CD14-positive monocyte (primary cell): ENCODE measurements around the gene SHROOM3. TPM values are rescaled to one million over a fixed set of nuclear protein-coding genes. Genes with fewer than 3 reads are reported as not detected.
A peak's percentile ranks its signal among the peaks of the same experiment; 100 is the strongest.

Experiments used
- DNase-seq, 3 donors: peaks; one replicate each; pipeline ENCODE4 v3.0.0-alpha.2; 2011 to 2022
- H2AFZ ChIP-seq: 2 replicates; pipeline ENCODE4 v1.6.0; 2012; ENCODE audit warnings: mild to moderate bottlenecking, low read depth, low read length, inconsistent platforms; ENCODE audit not compliant: insufficient read depth, poor library complexity, severe bottlenecking
- H3K27ac ChIP-seq, 2 donors: 1 replicate in 1 of 2; 2 replicates in 1 of 2; pipeline ENCODE4 v1.5.1; 2012 to 2013; ENCODE audit warnings: low read length in 2 of 2, control low read depth in 1 of 2, inconsistent platforms in 1 of 2, low read depth in 1 of 2, mild to moderate bottlenecking in 1 of 2
- H3K27me3 ChIP-seq, 2 donors: one replicate each; pipeline versions ENCODE4 v1.6.0 to v1.6.1; 2011 to 2013; ENCODE audit warnings: low read length in 2 of 2; ENCODE audit not compliant: control insufficient read depth in 2 of 2, insufficient read depth in 2 of 2
- H3K36me3 ChIP-seq, 2 donors: replicated peaks in 1 of 2; 1 replicate in 1 of 2; 2 replicates in 1 of 2; pipeline versions ENCODE4 v1.5.1 to v1.6.1; 2012 to 2013; ENCODE audit warnings: low read length in 2 of 2, control low read depth in 1 of 2, inconsistent platforms in 1 of 2, mild to moderate bottlenecking in 1 of 2; ENCODE audit not compliant: insufficient read depth in 2 of 2, control insufficient read depth in 1 of 2
- H3K4me1 ChIP-seq, 2 donors: 1 replicate in 1 of 2; 2 replicates in 1 of 2; pipeline versions ENCODE4 v1.5.1 to v1.6.1; 2012 to 2013; ENCODE audit warnings: low read length in 2 of 2, control low read depth in 1 of 2, inconsistent platforms in 1 of 2, mild to moderate bottlenecking in 1 of 2, moderate library complexity in 1 of 2; ENCODE audit not compliant: insufficient read depth in 2 of 2, control insufficient read depth in 1 of 2
- H3K4me2 ChIP-seq: replicated peaks from 2 replicates; pipeline ENCODE3; 2012; ENCODE audit warnings: low read length, moderate library complexity, mild to moderate bottlenecking; ENCODE audit not compliant: poor library complexity, severe bottlenecking; ENCODE audit errors: extremely low read depth
- H3K4me3 ChIP-seq, 3 experiments: fragments of 200-600 bp in 1 of 3; sonication (generic) in 1 of 3; replicated peaks in 1 of 3; 1 replicate in 2 of 3; 2 replicates in 1 of 3; pipeline ENCODE4 v1.5.1; 2011 to 2013; ENCODE audit warnings: low read length in 3 of 3, mild to moderate bottlenecking in 3 of 3, control low read depth in 2 of 3, low read depth in 2 of 3, inconsistent platforms in 1 of 3, moderate library complexity in 1 of 3
- H3K79me2 ChIP-seq: 2 replicates; pipeline ENCODE4 v1.6.0; 2012; ENCODE audit warnings: mild to moderate bottlenecking, control low read depth, inconsistent platforms, low read length, moderate library complexity; ENCODE audit not compliant: insufficient read depth
- H3K9ac ChIP-seq: 2 replicates; pipeline ENCODE4 v1.6.0; 2017; ENCODE audit warnings: low read length, mild to moderate bottlenecking; ENCODE audit not compliant: insufficient read depth, poor library complexity, severe bottlenecking
- H3K9me3 ChIP-seq, 2 donors: replicated peaks in 1 of 2; 1 replicate in 1 of 2; 2 replicates in 1 of 2; pipeline versions ENCODE4 v1.5.1 to v1.6.1; 2012 to 2013; ENCODE audit warnings: low read length in 2 of 2, control low read depth in 1 of 2; ENCODE audit not compliant: control insufficient read depth in 1 of 2, insufficient read depth in 1 of 2
- H4K20me1 ChIP-seq: 2 replicates; pipeline ENCODE4 v1.6.0; 2012; ENCODE audit warnings: mild to moderate bottlenecking, low read length, control low read depth, moderate library complexity; ENCODE audit not compliant: insufficient read depth
- H3K27ac Mint-ChIP-seq, 7 donors: one replicate each; pipeline ENCODE4 v1.8.0; 2020; ENCODE audit warnings: mild to moderate bottlenecking in 7 of 7, mixed read lengths in 7 of 7, moderate library complexity in 6 of 7, inconsistent platforms in 2 of 7
- H3K27me3 Mint-ChIP-seq, 3 donors: one replicate each; pipeline ENCODE4 v1.8.0; 2021 to 2022; ENCODE audit warnings: low read depth in 3 of 3, mild to moderate bottlenecking in 3 of 3, mixed read lengths in 3 of 3, moderate library complexity in 3 of 3, inconsistent platforms in 1 of 3
- H3K36me3 Mint-ChIP-seq, 2 donors: one replicate each; pipeline ENCODE4 v1.8.0; 2020; ENCODE audit warnings: mixed read lengths in 2 of 2, inconsistent platforms in 1 of 2, mild to moderate bottlenecking in 1 of 2
- H3K4me1 Mint-ChIP-seq: one replicate; pipeline ENCODE4 v1.8.0; 2020; ENCODE audit warnings: mild to moderate bottlenecking, mixed read lengths
- H3K4me3 Mint-ChIP-seq, 2 donors: one replicate each; pipeline ENCODE4 v1.8.0; 2020; ENCODE audit warnings: mild to moderate bottlenecking in 2 of 2, mixed read lengths in 2 of 2, moderate library complexity in 1 of 2
- H3K9me3 Mint-ChIP-seq, 7 donors: one replicate each; pipeline ENCODE4 v1.8.0; 2020 to 2022; ENCODE audit warnings: mixed read lengths in 7 of 7, mild to moderate bottlenecking in 6 of 7, moderate library complexity in 6 of 7, inconsistent platforms in 2 of 7
- CTCF ChIP-seq: fragments of 200-600 bp; IDR thresholded peaks from one replicate; pipeline ENCODE4 v1.8.0; 2022; ENCODE audit warnings: antibody characterized with exemption, mild to moderate bottlenecking
- WGBS: methylation state at CpG from one replicate; pipeline ENCODE4 v1.1.5; 2013; ENCODE audit warnings: missing lambda C conversion rate; ENCODE audit not compliant: insufficient coverage; 5-methylcytosine and 5-hydroxymethylcytosine counted together
- intact Hi-C, 2 donors: fragments of 100-400 bp; cut with micrococcal nuclease; formaldehyde crosslinking; loops; one replicate each; pipeline versions ENCODE4 v1.15.0 to v1.15.1; 2023
- polyA plus RNA-seq, 3 donors: library from polyadenylated mRNA; depleted of rRNA in 1 of 3; unstranded in 2 of 3; stranded (reverse) in 1 of 3; fragments of 300-500 nt in 2 of 3; fragments of >200 nt in 1 of 3; fragmentation: Illumina TruSeq in 2 of 3; gene quantifications; 1 replicate in 2 of 3; 2 replicates in 1 of 3; pipeline ENCODE4 v1.2.3, GENCODE V29; 2012 to 2021

Gene SHROOM3
- polyA plus RNA-seq, 3 donors: not detected

GRCh38 chr4:76407440-76408119 is 27.4 kb upstream of the SHROOM3 start:
- peak in 1 of 3 donors; percentile 4 for DNase-seq
- WGBS: no CpG with 5 or more reads among the region's 5 CpGs
- intact Hi-C loops: no loop called here
- H3K9me3 ChIP-seq: no peaks in the 10 kb centered on the region
- H2AFZ ChIP-seq: no peak overlapping the region
- H3K79me2 ChIP-seq: no peaks in the 10 kb centered on the region
- no peaks in the 10 kb centered on the region for H4K20me1 ChIP-seq
- H3K4me2 ChIP-seq: no peak overlapping the region
- Mint-ChIP-seq H3K36me3 (no peaks in the 10 kb centered on the region), H3K9me3 (peaks cover 0 to 3% (median 0%) of the 10 kb centered on the region in 7 donors), H3K27me3 (peaks cover 4 to 11% (median 8%) of the 10 kb centered on the region in 3 donors), H3K4me1 (no peaks in the 10 kb centered on the region), H3K27ac (no peak overlapping the region), H3K4me3 (no peak overlapping the region)
- no peaks in the 10 kb centered on the region for H3K27me3 ChIP-seq
- no peak overlapping the region for H3K4me3 ChIP-seq
- no peaks in the 10 kb centered on the region for H3K4me1 ChIP-seq
- no peaks in the 10 kb centered on the region for H3K36me3 ChIP-seq
- no peak overlapping the region for H3K27ac ChIP-seq
- H3K9ac ChIP-seq: no peak overlapping the region
- TF ChIP-seq CTCF: no peak

- Mint-ChIP-seq H3K27me3 (peaks cover 2 to 8% (median 6%) of the 10 kb centered on the region in 3 donors), H3K27ac (no peak overlapping the region), H3K4me1 (no peaks in the 10 kb centered on the region), H3K4me3 (no peak overlapping the region), H3K36me3 (no peaks in the 10 kb centered on the region), H3K9me3 (peaks cover 0 to 7% (median 2%) of the 10 kb centered on the region in 7 donors)
- 100% methylated on average over 1 of the region's 3 CpGs for WGBS
- Histone ChIP-seq H4K20me1 (no peaks in the 10 kb centered on the region), H3K4me2 (no peak overlapping the region), H3K36me3 (no peaks in the 10 kb centered on the region), H2AFZ (no peak overlapping the region), H3K4me3 (no peak overlapping the region), H3K4me1 (no peaks in the 10 kb centered on the region), H3K79me2 (no peaks in the 10 kb centered on the region), H3K27me3 (no peaks in the 10 kb centered on the region), H3K27ac (no peak overlapping the region), H3K9me3 (no peaks in the 10 kb centered on the region), H3K9ac (no peak overlapping the region)
- no peak for DNase-seq
- TF ChIP-seq CTCF: no peak
- intact Hi-C loops: no loop called here
These were observed 24.4 kb upstream of the SHROOM3 start for GRCh38 chr4:76410636-76411035.
